ENCODE results near the gene TSHZ2.

The TSHZ2 gene

GRCh38 chr20:53179749-53180148 is 207.6 kb downstream of the TSHZ2 start:
- no peak for TF ChIP-seq CTCF (IDR thresholded peaks at IDR 0.05)

- TF ChIP-seq CTCF (IDR thresholded peaks at IDR 0.05), result no peak
Measured at GRCh38 chr20:53180928-53181362, 208.8 kb downstream of the TSHZ2 start.

- no peak for TF ChIP-seq CTCF (IDR thresholded peaks at IDR 0.05)
Measured at GRCh38 chr20:53181866-53182376, 209.8 kb downstream of the TSHZ2 start.

- no peak for TF ChIP-seq CTCF (IDR thresholded peaks at IDR 0.05)
Measured at GRCh38 chr20:53183181-53183580, 211.0 kb downstream of the TSHZ2 start.

- 0 out of 2 replicates have a peak, but pooled peaks have one; percentile 10 for TF ChIP-seq CTCF (IDR thresholded peaks at IDR 0.05)
Measured at GRCh38 chr20:53186635-53187034, 214.5 kb downstream of the TSHZ2 start.

- no peak for TF ChIP-seq CTCF (IDR thresholded peaks at IDR 0.05)
Measured at GRCh38 chr20:53187392-53188068, 215.4 kb downstream of the TSHZ2 start.

- TF ChIP-seq CTCF (IDR thresholded peaks at IDR 0.05), result no peak
Measured at GRCh38 chr20:53190225-53190624, 218.1 kb downstream of the TSHZ2 start.
